B cell (primary cell): ENCODE results near the gene SLC2A13. TPM values are rescaled to one million over a fixed set of nuclear protein-coding genes. Genes with fewer than 3 reads are reported as not detected.
"Not testable (repeated sequence)": the region's sequence is repeated elsewhere in the genome, so short reads cannot be mapped to it uniquely, and the experiment has no call there.

Experiments
- ATAC-seq: fragments of 200-7000 bp; cut with Tn5 transposase; one replicate; pipeline ENCODE4 v1.10.0; 2021; ENCODE audit warnings: low read depth, mild to moderate bottlenecking, moderate number of reproducible peaks, moderate library complexity
- CTCF ChIA-PET: fragments of 350-600 bp; sonication (Branson Sonifier 250); formaldehyde crosslinking; loops from one replicate; lab custom pipeline; 2021; ENCODE audit warnings: antibody characterized with exemption, inconsistent platforms; lab: Charles Lee
- POLR2A ChIA-PET: fragments of 350-600 bp; sonication (Branson Sonifier 250); formaldehyde crosslinking; loops from one replicate; lab custom pipeline; 2021; ENCODE audit warnings: antibody characterized with exemption; lab: Charles Lee
- DNase-seq: peaks from one replicate; pipeline ENCODE4 v3.0.0; 2013
- H2AFZ ChIP-seq: 2 replicates; pipeline ENCODE4 v1.6.1; 2012; ENCODE audit warnings: mild to moderate bottlenecking, low read depth, low read length; ENCODE audit not compliant: insufficient read depth, poor library complexity, severe bottlenecking
- H3K27ac ChIP-seq, 2 donors: 1 replicate in 1 of 2; 2 replicates in 1 of 2; pipeline ENCODE4 v1.5.1; 2012 to 2013; ENCODE audit warnings: low read length in 2 of 2, mild to moderate bottlenecking in 2 of 2, moderate library complexity in 1 of 2
- H3K27me3 ChIP-seq, 4 experiments: fragments of 200-600 bp in 1 of 4; sonication (generic) in 1 of 4; replicated peaks in 1 of 4; 1 replicate in 2 of 4; 2 replicates in 2 of 4; pipeline versions ENCODE4 v1.6.1 to v1.7.0; 2013 to 2016; ENCODE audit warnings: low read length in 3 of 4, mild to moderate bottlenecking in 2 of 4, mixed read lengths in 1 of 4, moderate library complexity in 1 of 4; ENCODE audit not compliant: insufficient read depth in 4 of 4, control insufficient read depth in 3 of 4; ENCODE audit errors: control extremely low read depth in 1 of 4
- H3K36me3 ChIP-seq, 2 experiments: replicated peaks in 1 of 2; 1 replicate in 1 of 2; 2 replicates in 1 of 2; pipeline versions ENCODE4 v1.6.1 to v1.7.1; 2013; ENCODE audit warnings: low read length in 1 of 2; ENCODE audit not compliant: insufficient read depth in 2 of 2, control insufficient read depth in 1 of 2; ENCODE audit errors: control extremely low read depth in 1 of 2, extremely low read depth in 1 of 2
- H3K4me1 ChIP-seq, 2 donors: fragments of 200-600 bp in 1 of 2; sonication (generic) in 1 of 2; 1 replicate in 1 of 2; 2 replicates in 1 of 2; pipeline versions ENCODE4 v1.5.1 to v1.6.1; 2013 to 2017; ENCODE audit warnings: low read length in 2 of 2; ENCODE audit not compliant: control insufficient read depth in 2 of 2, insufficient read depth in 2 of 2
- H3K4me2 ChIP-seq: replicated peaks from 2 replicates; pipeline ENCODE3; 2012; ENCODE audit warnings: mild to moderate bottlenecking, low read depth, low read length; ENCODE audit not compliant: poor library complexity, severe bottlenecking
- H3K4me3 ChIP-seq, 5 experiments: fragments of 200-600 bp in 1 of 5; sonication (generic) in 1 of 5; 1 replicate in 3 of 5; 2 replicates in 2 of 5; pipeline versions ENCODE4 v1.5.1 to v1.7.0; 2011 to 2016; ENCODE audit warnings: low read length in 4 of 5, mild to moderate bottlenecking in 4 of 5, low read depth in 2 of 5, control low read depth in 1 of 5, moderate library complexity in 1 of 5; ENCODE audit not compliant: insufficient read depth in 1 of 5; ENCODE audit errors: control extremely low read depth in 1 of 5, extremely low read depth in 1 of 5
- H3K79me2 ChIP-seq: fragments of 200-600 bp; sonication (generic); one replicate; pipeline ENCODE4 v1.6.0; 2016; ENCODE audit warnings: low read length; ENCODE audit not compliant: control insufficient read depth, insufficient read depth
- H3K9ac ChIP-seq: fragments of 200-600 bp; sonication (generic); 2 replicates; pipeline ENCODE4 v1.6.1; 2017; ENCODE audit warnings: mild to moderate bottlenecking, low read length, moderate library complexity
- H3K9me3 ChIP-seq, 3 donors: one replicate each; pipeline versions ENCODE4 v1.6.1 to v1.7.1; 2013; ENCODE audit warnings: low read length in 2 of 3; ENCODE audit not compliant: control insufficient read depth in 2 of 3, insufficient read depth in 1 of 3; ENCODE audit errors: control extremely low read depth in 1 of 3
- H4K20me1 ChIP-seq: 2 replicates; pipeline ENCODE4 v1.6.0; 2012; ENCODE audit warnings: mild to moderate bottlenecking, low read length; ENCODE audit not compliant: insufficient read depth, control insufficient read depth, poor library complexity, severe bottlenecking
- H3K27ac Mint-ChIP-seq: one replicate; pipeline ENCODE4 v1.8.0; 2021; ENCODE audit warnings: mixed read lengths
- H3K27me3 Mint-ChIP-seq: one replicate; pipeline ENCODE4 v1.8.0; 2021; ENCODE audit warnings: mixed read lengths
- H3K4me1 Mint-ChIP-seq: one replicate; pipeline ENCODE4 v1.8.0; 2021; ENCODE audit warnings: mixed read lengths
- H3K4me3 Mint-ChIP-seq: one replicate; pipeline ENCODE4 v1.8.0; 2021; ENCODE audit warnings: mixed read lengths
- H3K9me3 Mint-ChIP-seq: one replicate; pipeline ENCODE4 v1.8.0; 2022; ENCODE audit warnings: mixed read lengths; ENCODE audit not compliant: insufficient read depth
- EZH2 ChIP-seq: IDR thresholded peaks from 2 replicates; pipeline ENCODE4 v1.6.1; 2012; ENCODE audit warnings: borderline replicate concordance, low read depth, mild to moderate bottlenecking, moderate library complexity, low read length; ENCODE audit not compliant: insufficient read depth, poor library complexity, severe bottlenecking
- WGBS: methylation state at CpG from one replicate; pipeline ENCODE4 v1.1.5; 2013; ENCODE audit warnings: missing lambda C conversion rate; ENCODE audit not compliant: insufficient coverage; 5-methylcytosine and 5-hydroxymethylcytosine counted together
- intact Hi-C: fragments of 100-400 bp; cut with micrococcal nuclease; formaldehyde crosslinking; loops from one replicate; pipeline ENCODE4 v1.10.0; 2022
- polyA plus RNA-seq: library from polyadenylated mRNA; depleted of rRNA; stranded (reverse); fragments of >200 nt; gene quantifications from 2 replicates; pipeline ENCODE4 v1.2.3, GENCODE V29; 2012
- total RNA-seq, 2 donors: library from RNA; stranded (reverse); fragments of 120-200 nt in 1 of 2; gene quantifications; 1 replicate in 1 of 2; 2 replicates in 1 of 2; pipeline versions ENCODE4 v1.2.3 to v1.2.4, GENCODE V29; 2013 to 2022
- TF ChIP-seq, protein P1 (sequence below): fragments of 200-600 bp; IDR thresholded peaks from one replicate; pipeline ENCODE4 v1.8.0; 2022; ENCODE audit warnings: antibody characterized with exemption, mild to moderate bottlenecking

Gene SLC2A13
- total and polyA plus RNA-seq, 2 donors (not counting 1 experiment from before 2014, with no cell fraction given) = 2.1 to 8.6 TPM

GRCh38 chr12:39897315-39897714, 208.6 kb downstream of the SLC2A13 start:
- POLR2A ChIA-PET = no interaction called here

GRCh38 chr12:39893388-39893787, 212.5 kb downstream of the SLC2A13 start:
- DNase-seq, H3K27me3 ChIP-seq, H3K79me2 ChIP-seq, intact Hi-C loops, H3K4me2 ChIP-seq, H3K9ac ChIP-seq, H3K9me3 Mint-ChIP-seq, H3K27ac ChIP-seq, CTCF ChIA-PET, H3K4me3 ChIP-seq, ATAC-seq, H4K20me1 ChIP-seq, H3K27ac Mint-ChIP-seq, POLR2A ChIA-PET, H2AFZ ChIP-seq, H3K4me1 Mint-ChIP-seq, H3K9me3 ChIP-seq, H3K27me3 Mint-ChIP-seq, H3K36me3 ChIP-seq, H3K4me3 Mint-ChIP-seq, H3K4me1 ChIP-seq: not testable (repeated sequence)
- 100% methylated on average over 3 of the region's 6 CpGs for WGBS

More at GRCh38 chr12:39897315-39897714, 208.6 kb downstream of the SLC2A13 start:
- Histone ChIP-seq H3K4me2 (no peak overlapping the region), H3K4me3 (no peak overlapping the region), H3K36me3 (no peaks in the 10 kb centered on the region), H2AFZ (no peak overlapping the region), H3K27me3 (no peaks in the 10 kb centered on the region), H3K79me2 (no peaks in the 10 kb centered on the region), H3K4me1 (no peaks in the 10 kb centered on the region), H3K9ac (no peak overlapping the region), H3K9me3 (no peaks in the 10 kb centered on the region), H3K27ac (no peak overlapping the region), H4K20me1 (no peaks in the 10 kb centered on the region)
- Mint-ChIP-seq H3K4me3 (no peak overlapping the region), H3K9me3 (no peaks in the 10 kb centered on the region), H3K4me1 (no peaks in the 10 kb centered on the region), H3K27me3 (no peaks in the 10 kb centered on the region), H3K27ac (no peak overlapping the region)
- no CpG with 5 or more reads among the region's 1 CpG for WGBS
- intact Hi-C loops = no loop called here
- ATAC-seq = no peak
- DNase-seq = no peak
- CTCF ChIA-PET = no interaction called here
- TF ChIP-seq EZH2 = no peak
- TF ChIP-seq, protein P1, sequence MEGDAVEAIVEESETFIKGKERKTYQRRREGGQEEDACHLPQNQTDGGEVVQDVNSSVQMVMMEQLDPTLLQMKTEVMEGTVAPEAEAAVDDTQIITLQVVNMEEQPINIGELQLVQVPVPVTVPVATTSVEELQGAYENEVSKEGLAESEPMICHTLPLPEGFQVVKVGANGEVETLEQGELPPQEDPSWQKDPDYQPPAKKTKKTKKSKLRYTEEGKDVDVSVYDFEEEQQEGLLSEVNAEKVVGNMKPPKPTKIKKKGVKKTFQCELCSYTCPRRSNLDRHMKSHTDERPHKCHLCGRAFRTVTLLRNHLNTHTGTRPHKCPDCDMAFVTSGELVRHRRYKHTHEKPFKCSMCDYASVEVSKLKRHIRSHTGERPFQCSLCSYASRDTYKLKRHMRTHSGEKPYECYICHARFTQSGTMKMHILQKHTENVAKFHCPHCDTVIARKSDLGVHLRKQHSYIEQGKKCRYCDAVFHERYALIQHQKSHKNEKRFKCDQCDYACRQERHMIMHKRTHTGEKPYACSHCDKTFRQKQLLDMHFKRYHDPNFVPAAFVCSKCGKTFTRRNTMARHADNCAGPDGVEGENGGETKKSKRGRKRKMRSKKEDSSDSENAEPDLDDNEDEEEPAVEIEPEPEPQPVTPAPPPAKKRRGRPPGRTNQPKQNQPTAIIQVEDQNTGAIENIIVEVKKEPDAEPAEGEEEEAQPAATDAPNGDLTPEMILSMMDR = no peak
